Upper lobe of left lung (tissue), 6 donors: ENCODE measurements around the gene BCL7A. TPM values are rescaled to one million over a fixed set of nuclear protein-coding genes. Genes with fewer than 3 reads are reported as not detected.
A peak's percentile ranks its signal among the peaks of the same experiment; 100 is the strongest.

ENCODE experiments used
- ATAC-seq, 2 donors: fragments of 200-7000 bp; cut with Tn5 transposase; one replicate each; pipeline ENCODE4 v1.9.1; 2022; ENCODE audit warnings: mild to moderate bottlenecking in 2 of 2, moderate library complexity in 2 of 2; ENCODE audit not compliant: low FRiP score in 2 of 2
- DNase-seq, 2 donors: peaks; one replicate each; pipeline ENCODE4 v3.0.0-alpha.2; 2019 to 2020
- H3K27ac ChIP-seq, 4 donors: fragments of 200-600 bp; sonication (generic); one replicate each; pipeline ENCODE4 v1.5.1; 2016 to 2019
- H3K27me3 ChIP-seq, 4 donors: fragments of 200-600 bp; sonication (generic); one replicate each; pipeline ENCODE4 v1.5.1; 2017 to 2019
- H3K36me3 ChIP-seq, 4 donors: fragments of 200-600 bp; sonication (generic); one replicate each; pipeline ENCODE4 v1.5.1; 2016 to 2019
- H3K4me1 ChIP-seq, 4 donors: fragments of 200-600 bp; sonication (generic); one replicate each; pipeline ENCODE4 v1.5.1; 2018 to 2019
- H3K4me3 ChIP-seq, 4 donors: fragments of 200-600 bp; sonication (generic); one replicate each; pipeline ENCODE4 v1.5.1; 2017 to 2019; ENCODE audit warnings: mild to moderate bottlenecking in 2 of 4, moderate library complexity in 1 of 4
- H3K9me3 ChIP-seq, 4 donors: fragments of 200-600 bp; sonication (generic); one replicate each; pipeline ENCODE4 v1.5.1; 2018 to 2019
- CTCF ChIP-seq, 6 experiments: fragments of 450-650 bp in 4 of 6; fragments of 200-600 bp in 2 of 6; sonication (generic) in 2 of 6; IDR thresholded peaks; one replicate each; pipeline ENCODE4 v1.5.1; 2016 to 2019; ENCODE audit warnings: antibody characterized with exemption in 6 of 6
- EP300 ChIP-seq, 4 donors: sonication (generic); formaldehyde crosslinking; IDR thresholded peaks; one replicate each; pipeline ENCODE4 v1.5.1; 2017; ENCODE audit warnings: antibody characterized with exemption in 4 of 4, control low read depth in 2 of 4
- POLR2A ChIP-seq, 4 donors: fragments of 450-650 bp; IDR thresholded peaks; one replicate each; pipeline ENCODE4 v1.5.1; 2016 to 2017; ENCODE audit warnings: antibody characterized with exemption in 4 of 4, mild to moderate bottlenecking in 2 of 4
- POLR2AphosphoS5 ChIP-seq, 2 donors: sonication (generic); formaldehyde crosslinking; IDR thresholded peaks; one replicate each; pipeline ENCODE4 v1.5.1; 2017; ENCODE audit warnings: antibody characterized with exemption in 2 of 2
- WGBS, 2 donors: methylation state at CpG; one replicate each; pipeline ENCODE4 v1.1.5; 2017 to 2018; 5-methylcytosine and 5-hydroxymethylcytosine counted together
- total RNA-seq, 6 donors: library from RNA; depleted of rRNA in 4 of 6; stranded (reverse); fragments of >200 nt in 4 of 6; gene quantifications; one replicate each; pipeline versions ENCODE4 v1.1.0 to v1.2.1, GENCODE V29; 2016 to 2021
- donor health status: DM: no; HTN: no; CAD: no; lungs with moderate emphysema.
- donor health status: DM: no; HTN: yes; CAD: no; lungs with severe emphysema.

BCL7A gene
- total RNA-seq, 6 donors from 2014 or later = 4.9 to 14.6 (median 12.7) TPM

GRCh38 chr12:122043476-122043875, 21.8 kb downstream of the BCL7A start:
- DNase-seq (no peak), ATAC-seq (no peak)

GRCh38 chr12:122045262-122045661, 23.6 kb downstream of the BCL7A start:
- DNase-seq = no peak
- Histone ChIP-seq H3K36me3 (peaks cover 0 to 25% (median 9%) of the 10 kb centered on the region in 4 donors), H3K27ac (no peak overlapping the region), H3K4me1 (peaks cover 0 to 9% (median 0%) of the 10 kb centered on the region in 4 donors), H3K4me3 (no peak overlapping the region), H3K27me3 (no peaks in the 10 kb centered on the region), H3K9me3 (no peaks in the 10 kb centered on the region)
- no peak for ATAC-seq
- WGBS, 2 donors = 97 to 99% methylated on average over 7 of the region's 7 CpGs
- no peak for TF ChIP-seq POLR2A (IDR thresholded peaks at IDR 0.05)
- no peak for TF ChIP-seq EP300 (IDR thresholded peaks at IDR 0.05)
- TF ChIP-seq CTCF (IDR thresholded peaks at IDR 0.05) = no peak
- TF ChIP-seq POLR2AphosphoS5 (IDR thresholded peaks at IDR 0.05) = no peak

More at GRCh38 chr12:122043476-122043875, 21.8 kb downstream of the BCL7A start:
- Histone ChIP-seq H3K27ac (no peak overlapping the region), H3K4me1 (peaks cover 0 to 9% (median 0%) of the 10 kb centered on the region in 4 donors), H3K9me3 (no peaks in the 10 kb centered on the region), H3K36me3 (peaks cover 0 to 27% (median 9%) of the 10 kb centered on the region in 4 donors), H3K27me3 (no peaks in the 10 kb centered on the region), H3K4me3 (no peak overlapping the region)
- TF ChIP-seq CTCF (IDR thresholded peaks at IDR 0.05) (no peak), EP300 (IDR thresholded peaks at IDR 0.05) (no peak), POLR2AphosphoS5 (IDR thresholded peaks at IDR 0.05) (no peak), POLR2A (IDR thresholded peaks at IDR 0.05) (no peak)
- WGBS, 2 donors = 96 to 98% methylated on average over 14 to 15 of the region's 15 CpGs

- DNase-seq (no peak), ATAC-seq (peak in 1 of 2 donors; percentile 49)
- no peak for TF ChIP-seq CTCF (IDR thresholded peaks at IDR 0.05)
- TF ChIP-seq POLR2AphosphoS5 (IDR thresholded peaks at IDR 0.05) = no peak
- TF ChIP-seq POLR2A (IDR thresholded peaks at IDR 0.05) = no peak
- TF ChIP-seq EP300 (IDR thresholded peaks at IDR 0.05) = no peak
- Histone ChIP-seq H3K27me3 (no peaks in the 10 kb centered on the region), H3K4me3 (no peak overlapping the region), H3K9me3 (no peaks in the 10 kb centered on the region), H3K4me1 (peaks cover 2 to 10% (median 5%) of the 10 kb centered on the region in 4 donors), H3K27ac (no peak overlapping the region), H3K36me3 (peaks cover 0 to 25% (median 9%) of the 10 kb centered on the region in 4 donors)
- WGBS, 2 donors = 83 to 95% methylated on average over 4 to 7 of the region's 7 CpGs
These were observed 24.5 kb downstream of the BCL7A start for GRCh38 chr12:122046145-122046544.

- Histone ChIP-seq H3K36me3 (peaks cover 0 to 25% (median 9%) of the 10 kb centered on the region in 4 donors), H3K4me3 (no peak overlapping the region), H3K27ac (no peak overlapping the region), H3K9me3 (no peaks in the 10 kb centered on the region), H3K27me3 (no peaks in the 10 kb centered on the region), H3K4me1 (peaks cover 6 to 13% (median 12%) of the 10 kb centered on the region in 4 donors)
- DNase-seq (no peak), ATAC-seq (no peak)
- WGBS, 2 donors = 80 to 89% methylated on average over 8 of the region's 8 CpGs
- TF ChIP-seq CTCF (IDR thresholded peaks at IDR 0.05) (no peak), POLR2AphosphoS5 (IDR thresholded peaks at IDR 0.05) (no peak), EP300 (IDR thresholded peaks at IDR 0.05) (no peak), POLR2A (IDR thresholded peaks at IDR 0.05) (no peak)
These were observed 26.5 kb downstream of the BCL7A start for GRCh38 chr12:122048151-122048550.

- DNase-seq = no peak
- H3K36me3 ChIP-seq = peaks cover 0 to 13% (median 2%) of the 10 kb centered on the region in 4 donors
- no peak overlapping the region for H3K4me3 ChIP-seq
- H3K4me1 ChIP-seq = peaks cover 13 to 19% (median 16%) of the 10 kb centered on the region in 4 donors
- H3K27me3 ChIP-seq = no peaks in the 10 kb centered on the region
- no peak overlapping the region for H3K27ac ChIP-seq
- ATAC-seq = no peak
- WGBS, 2 donors = 84 to 87% methylated on average over 8 to 9 of the region's 9 CpGs
- H3K9me3 ChIP-seq = no peaks in the 10 kb centered on the region
- TF ChIP-seq POLR2A (IDR thresholded peaks at IDR 0.05) (no peak), POLR2AphosphoS5 (IDR thresholded peaks at IDR 0.05) (no peak), EP300 (IDR thresholded peaks at IDR 0.05) (no peak), CTCF (IDR thresholded peaks at IDR 0.05) (no peak)
These were observed 28.1 kb downstream of the BCL7A start for GRCh38 chr12:122049827-122050226.
